Activated CD4-positive, CD25-positive, alpha-beta regulatory T cell treated with anti-CD3 and anti-CD28 coated beads, Interleukin-2, amount 50 U/mL, for 72 hours (primary cell): ENCODE results near the gene ETNK1.
"Not testable (repeated sequence)": the region's sequence is repeated elsewhere in the genome, so short reads cannot be mapped to it uniquely, and the experiment has no call there.

Experiments used
- DNase-seq: peaks from one replicate; pipeline ENCODE4 v3.0.0; 2021

The ETNK1 gene

GRCh38 chr12:22691319-22691718 lies 66.3 kb downstream of the ETNK1 start:
- no peak for DNase-seq

- DNase-seq, result not testable (repeated sequence)
Observed at GRCh38 chr12:22692467-22692866, 67.5 kb downstream of the ETNK1 start.

GRCh38 chr12:22692964-22693555 lies 68.1 kb downstream of the ETNK1 start:
- no peak for DNase-seq

- DNase-seq, result no peak
Observed at GRCh38 chr12:22698576-22698975, 73.6 kb downstream of the ETNK1 start.

- DNase-seq, result not testable (repeated sequence)
Observed at GRCh38 chr12:22699705-22700104, 74.7 kb downstream of the ETNK1 start.

GRCh38 chr12:22700106-22700505 lies 75.1 kb downstream of the ETNK1 start:
- no peak for DNase-seq

GRCh38 chr12:22701216-22701809 lies 76.3 kb downstream of the ETNK1 start:
- DNase-seq, result not testable (repeated sequence)

GRCh38 chr12:22702690-22703089 lies 77.7 kb downstream of the ETNK1 start:
- no peak for DNase-seq

- DNase-seq, result no peak
Observed at GRCh38 chr12:22709292-22709691, 84.3 kb downstream of the ETNK1 start.

- no peak for DNase-seq
Observed at GRCh38 chr12:22712083-22712482, 87.1 kb downstream of the ETNK1 start.

GRCh38 chr12:22715254-22715653 lies 90.3 kb downstream of the ETNK1 start:
- no peak for DNase-seq

GRCh38 chr12:22719745-22720144 lies 94.8 kb downstream of the ETNK1 start:
- DNase-seq, result no peak

GRCh38 chr12:22722081-22722480 lies 97.1 kb downstream of the ETNK1 start:
- DNase-seq, result no peak

- DNase-seq, result no peak
Observed at GRCh38 chr12:22722779-22723178, 97.8 kb downstream of the ETNK1 start.

- no peak for DNase-seq
Observed at GRCh38 chr12:22728987-22729386, 104.0 kb downstream of the ETNK1 start.

GRCh38 chr12:22729431-22729956 lies 104.5 kb downstream of the ETNK1 start:
- DNase-seq, result no peak

GRCh38 chr12:22729957-22730443 lies 105.0 kb downstream of the ETNK1 start:
- DNase-seq, result no peak

- DNase-seq, result no peak
Observed at GRCh38 chr12:22731236-22731635, 106.3 kb downstream of the ETNK1 start.

GRCh38 chr12:22733756-22734155 lies 108.8 kb downstream of the ETNK1 start:
- DNase-seq, result no peak

- no peak for DNase-seq
Observed at GRCh38 chr12:22738945-22739344, 114.0 kb downstream of the ETNK1 start.
